ENCODE data around the gene CRIM1.

Gene CRIM1

DNA sequence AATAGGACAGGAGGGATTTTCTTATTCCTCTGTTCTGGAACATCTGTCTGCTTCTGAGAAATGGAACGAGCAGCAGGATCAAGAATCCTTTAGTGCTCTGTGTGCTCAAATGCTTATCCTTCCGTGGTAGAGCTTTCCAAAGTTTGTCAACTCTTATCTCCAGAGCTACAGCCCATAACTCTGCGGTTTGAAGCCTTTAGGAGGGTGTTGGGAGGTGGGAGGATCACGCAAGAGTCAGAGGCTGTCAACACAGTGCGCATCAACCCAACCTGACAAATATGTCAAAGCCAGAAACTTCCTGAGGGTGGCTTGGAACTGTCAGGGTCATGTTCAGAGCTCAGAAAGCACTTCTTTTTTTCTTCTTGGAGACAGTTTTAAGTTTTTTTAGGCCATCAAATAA is 95.9 kb downstream of the CRIM1 start:
- H3K27ac ChIP-seq: peak overlapping the region; percentile 86
- peak; percentile 86 for DNase-seq
- H3K27me3 ChIP-seq (replicated peaks): no peaks in the 10 kb centered on the region
- peaks cover 19% of the 10 kb centered on the region for H3K36me3 ChIP-seq (replicated peaks)
- TF ChIP-seq, protein P1, sequence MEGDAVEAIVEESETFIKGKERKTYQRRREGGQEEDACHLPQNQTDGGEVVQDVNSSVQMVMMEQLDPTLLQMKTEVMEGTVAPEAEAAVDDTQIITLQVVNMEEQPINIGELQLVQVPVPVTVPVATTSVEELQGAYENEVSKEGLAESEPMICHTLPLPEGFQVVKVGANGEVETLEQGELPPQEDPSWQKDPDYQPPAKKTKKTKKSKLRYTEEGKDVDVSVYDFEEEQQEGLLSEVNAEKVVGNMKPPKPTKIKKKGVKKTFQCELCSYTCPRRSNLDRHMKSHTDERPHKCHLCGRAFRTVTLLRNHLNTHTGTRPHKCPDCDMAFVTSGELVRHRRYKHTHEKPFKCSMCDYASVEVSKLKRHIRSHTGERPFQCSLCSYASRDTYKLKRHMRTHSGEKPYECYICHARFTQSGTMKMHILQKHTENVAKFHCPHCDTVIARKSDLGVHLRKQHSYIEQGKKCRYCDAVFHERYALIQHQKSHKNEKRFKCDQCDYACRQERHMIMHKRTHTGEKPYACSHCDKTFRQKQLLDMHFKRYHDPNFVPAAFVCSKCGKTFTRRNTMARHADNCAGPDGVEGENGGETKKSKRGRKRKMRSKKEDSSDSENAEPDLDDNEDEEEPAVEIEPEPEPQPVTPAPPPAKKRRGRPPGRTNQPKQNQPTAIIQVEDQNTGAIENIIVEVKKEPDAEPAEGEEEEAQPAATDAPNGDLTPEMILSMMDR (IDR thresholded peaks at IDR 0.05; ENCODE audit: low read depth, low read length, missing control alignments): no peak
- H3K4me3 ChIP-seq (ENCODE audit: low read depth, low read length): no peak overlapping the region
- in situ Hi-C loops (cut with HindIII; ENCODE audit: low pct_ligation_motif_present, low sequenced_read_pairs): no loop called here

DNA sequence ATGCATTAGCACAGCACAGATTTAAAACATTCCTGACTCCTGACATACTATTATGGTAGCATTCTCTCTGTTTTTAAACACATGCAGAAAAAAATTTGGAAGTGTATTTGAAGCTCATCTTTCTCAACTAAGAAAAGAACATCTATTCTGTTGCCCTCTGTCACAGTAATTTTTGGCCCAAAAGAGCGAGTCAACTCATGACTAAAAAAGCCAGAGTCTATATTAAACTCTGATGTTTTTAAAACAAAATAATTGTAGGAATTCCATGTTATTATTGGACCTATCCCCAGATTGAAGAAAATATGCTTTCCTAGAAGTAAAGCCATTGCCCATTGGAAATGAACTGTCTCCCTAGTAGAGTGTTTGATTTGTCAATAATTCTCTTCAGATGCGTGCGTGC is 96.7 kb downstream of the CRIM1 start:
- TF ChIP-seq, protein P1 (IDR thresholded peaks at IDR 0.05; ENCODE audit: low read depth, low read length, missing control alignments): no peak
- no peak for DNase-seq
- Histone ChIP-seq H3K36me3 (replicated peaks) (peaks cover 14% of the 10 kb centered on the region), H3K4me3 (ENCODE audit: low read depth, low read length) (no peak overlapping the region), H3K27ac (peak overlapping the region; percentile 86), H3K27me3 (replicated peaks) (no peaks in the 10 kb centered on the region)
- in situ Hi-C loops (cut with HindIII; ENCODE audit: low pct_ligation_motif_present, low sequenced_read_pairs): no loop called here

GRCh38 chr2:36453652-36454051 is 98.1 kb downstream of the CRIM1 start:
- H3K36me3 ChIP-seq (replicated peaks): peaks cover 12% of the 10 kb centered on the region
- in situ Hi-C loops (cut with HindIII; ENCODE audit: low pct_ligation_motif_present, low sequenced_read_pairs): no loop called here
- H3K27me3 ChIP-seq (replicated peaks): no peaks in the 10 kb centered on the region
- peak overlapping the region; percentile 86 for H3K27ac ChIP-seq
- TF ChIP-seq, protein P1 (IDR thresholded peaks at IDR 0.05; ENCODE audit: low read depth, low read length, missing control alignments): no peak
- no peak overlapping the region for H3K4me3 ChIP-seq (ENCODE audit: low read depth, low read length)
- no peak for DNase-seq

GRCh38 chr2:36455011-36455410 is 99.4 kb downstream of the CRIM1 start:
- in situ Hi-C loops (cut with HindIII; ENCODE audit: low pct_ligation_motif_present, low sequenced_read_pairs): no loop called here
- TF ChIP-seq, protein P1 (IDR thresholded peaks at IDR 0.05; ENCODE audit: low read depth, low read length, missing control alignments): no peak
- no peak for DNase-seq
- Histone ChIP-seq H3K4me3 (ENCODE audit: low read depth, low read length) (no peak overlapping the region), H3K27ac (peak overlapping the region; percentile 86), H3K36me3 (replicated peaks) (peaks cover 6% of the 10 kb centered on the region), H3K27me3 (replicated peaks) (no peaks in the 10 kb centered on the region)

DNA sequence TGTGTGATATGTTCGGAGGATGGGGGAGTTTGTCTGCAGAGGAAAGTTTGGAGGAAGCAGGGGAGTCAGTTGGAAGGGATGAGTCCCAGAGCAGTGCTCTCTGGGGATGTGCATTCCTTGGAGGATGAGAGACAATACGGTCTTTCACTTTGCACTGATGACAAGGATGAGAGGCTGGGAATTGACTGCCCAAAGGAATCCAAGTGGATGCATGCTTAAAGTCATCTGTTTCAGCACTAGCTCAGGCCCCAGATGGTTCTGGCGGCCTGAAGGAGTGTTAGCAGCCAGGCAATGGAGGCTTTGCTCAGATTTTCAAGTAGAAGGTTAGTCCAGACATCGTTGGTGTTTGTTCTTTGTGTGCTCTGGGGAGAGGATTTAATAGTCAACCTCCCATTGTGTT is 100.2 kb downstream of the CRIM1 start:
- no peak overlapping the region for H3K4me3 ChIP-seq (ENCODE audit: low read depth, low read length)
- peaks cover 6% of the 10 kb centered on the region for H3K36me3 ChIP-seq (replicated peaks)
- TF ChIP-seq, protein P1 (IDR thresholded peaks at IDR 0.05; ENCODE audit: low read depth, low read length, missing control alignments): no peak
- in situ Hi-C loops (cut with HindIII; ENCODE audit: low pct_ligation_motif_present, low sequenced_read_pairs): no loop called here
- H3K27me3 ChIP-seq (replicated peaks): no peaks in the 10 kb centered on the region
- DNase-seq: no peak
- peak overlapping the region; percentile 86 for H3K27ac ChIP-seq
